HG03103 (cell line): ENCODE results near the gene PRR27.
"Not testable (repeated sequence)": the region's sequence is repeated elsewhere in the genome, so short reads cannot be mapped to it uniquely, and the experiment has no call there.

Experiments
- ATAC-seq: cut with Tn5 transposase; IDR thresholded peaks from one replicate; pipeline ENCODE4 v1.9.1; 2021; ENCODE audit warnings: low read depth; ENCODE audit not compliant: unreplicated experiment

The PRR27 gene

GRCh38 chr4:70196857-70197256 is 42.8 kb downstream of the PRR27 start:
- ATAC-seq = no peak

GRCh38 chr4:70197842-70198241 is 43.8 kb downstream of the PRR27 start:
- no peak for ATAC-seq

- no peak for ATAC-seq
Measured at GRCh38 chr4:70203601-70204000, 49.6 kb downstream of the PRR27 start.

- not testable (repeated sequence) for ATAC-seq
Measured at GRCh38 chr4:70212752-70213151, 58.7 kb downstream of the PRR27 start.
